Endothelial cell of umbilical vein (primary cell): ENCODE measurements around the gene GGTLC1. TPM values are rescaled to one million over a fixed set of nuclear protein-coding genes. Genes with fewer than 3 reads are reported as not detected.

Experiments
- Bru-seq: library from RNA; stranded (reverse); fragments of 400-500 nt; gene quantifications from one replicate; lab custom pipeline; 2021; lab: Mats Ljungman, UMichigan
- BruChase-seq, 2 experiments: library from RNA; stranded (reverse); fragments of 400-500 nt; gene quantifications; one replicate each; lab custom pipeline; 2021; lab: Mats Ljungman, UMichigan
- BruUV-seq: library from RNA; stranded (reverse); fragments of 400-500 nt; replicated peaks from 2 replicates; lab custom pipeline; 2021; lab: Mats Ljungman, UMichigan
- CTCF ChIA-PET: fragments of 300-600, 350-600 bp; sonication (Branson Sonifier 250); formaldehyde crosslinking; loops from one replicate; lab custom pipeline; 2021; ENCODE audit warnings: antibody characterized with exemption, inconsistent platforms; lab: Charles Lee
- POLR2A ChIA-PET: fragments of 300-600, 350-600 bp; sonication (Branson Sonifier 250); formaldehyde crosslinking; loops from one replicate; lab custom pipeline; 2021; ENCODE audit warnings: antibody characterized with exemption, inconsistent platforms; lab: Charles Lee
- DNase-seq: peaks from one replicate; pipeline ENCODE4 v3.0.0-alpha.2; 2011; ENCODE audit warnings: low read depth, low spot score
- FAIRE-seq: peaks from 2 replicates; lab custom pipeline; 2011; peaks lifted over from hg19 to GRCh38; lab: Jason Lieb, UNC
- H2AFZ ChIP-seq: 2 replicates; pipeline ENCODE4 v1.6.0; 2012; ENCODE audit warnings: low read depth, low read length, control low read depth, inconsistent platforms
- H3K27ac ChIP-seq: 2 replicates; pipeline ENCODE4 v1.5.1; 2011; ENCODE audit warnings: low read depth, mild to moderate bottlenecking, control low read depth, low read length, moderate library complexity; ENCODE audit not compliant: insufficient read depth
- H3K27me3 ChIP-seq, 2 experiments: 2 replicates each; pipeline versions ENCODE4 v1.6.0 to v1.6.1; 2011; ENCODE audit warnings: low read length in 2 of 2, mixed read lengths in 1 of 2; ENCODE audit not compliant: control insufficient read depth in 2 of 2, insufficient read depth in 2 of 2
- H3K36me3 ChIP-seq, 2 experiments: 2 replicates in 1 of 2; 3 replicates in 1 of 2; pipeline ENCODE4 v1.5.1; 2011; ENCODE audit warnings: low read length in 2 of 2, mild to moderate bottlenecking in 1 of 2, moderate library complexity in 1 of 2; ENCODE audit not compliant: control insufficient read depth in 2 of 2, insufficient read depth in 2 of 2; ENCODE audit errors: extremely low read depth in 1 of 2
- H3K4me1 ChIP-seq: 3 replicates; pipeline ENCODE4 v1.5.1; 2011; ENCODE audit warnings: mild to moderate bottlenecking, low read length; ENCODE audit not compliant: control insufficient read depth, insufficient read depth; ENCODE audit errors: extremely low read depth
- H3K4me2 ChIP-seq: 2 replicates; pipeline ENCODE4 v1.6.1; 2011; ENCODE audit warnings: low read length, control low read depth, mixed read lengths; ENCODE audit not compliant: insufficient read depth
- H3K4me3 ChIP-seq, 3 experiments: fragments of 200-600 bp in 1 of 3; sonication (generic), shearing (Covaris generic) in 1 of 3; replicated peaks in 1 of 3; 2 replicates each; pipeline ENCODE4 v1.5.1; 2011 to 2016; ENCODE audit warnings: control low read depth in 3 of 3, low read length in 3 of 3, mild to moderate bottlenecking in 2 of 3, inconsistent platforms in 1 of 3, low read depth in 1 of 3, moderate library complexity in 1 of 3; ENCODE audit not compliant: insufficient read depth in 1 of 3
- H3K79me2 ChIP-seq: 2 replicates; pipeline ENCODE4 v1.6.0; 2012; ENCODE audit warnings: low read length, inconsistent platforms; ENCODE audit not compliant: control insufficient read depth, insufficient read depth
- H3K9ac ChIP-seq: replicated peaks from 2 replicates; pipeline ENCODE3; 2011; ENCODE audit warnings: low read length, control low read depth; ENCODE audit not compliant: insufficient read depth; ENCODE audit errors: extremely low read depth
- H3K9me1 ChIP-seq: replicated peaks from 3 replicates; pipeline ENCODE4 v1.6.0; 2011; ENCODE audit warnings: mild to moderate bottlenecking, low read length; ENCODE audit not compliant: control insufficient read depth, insufficient read depth; ENCODE audit errors: extremely low read depth
- H3K9me3 ChIP-seq: replicated peaks from 2 replicates; pipeline ENCODE4 v1.5.1; 2012; ENCODE audit warnings: low read length, inconsistent platforms; ENCODE audit not compliant: control insufficient read depth, insufficient read depth
- H4K20me1 ChIP-seq: replicated peaks from 2 replicates; pipeline ENCODE3; 2011; ENCODE audit warnings: mild to moderate bottlenecking, low read length; ENCODE audit not compliant: control insufficient read depth, insufficient read depth; ENCODE audit errors: extremely low read depth
- MYC ChIP-seq: IDR thresholded peaks from one replicate; pipeline ENCODE4 v1.6.1; 2011; ENCODE audit warnings: mild to moderate bottlenecking, low read depth, low read length
- POLR2A ChIP-seq: IDR thresholded peaks from 2 replicates; pipeline ENCODE4 v1.6.1; 2012; ENCODE audit warnings: low read depth, mild to moderate bottlenecking, control low read depth, low read length
- POLR2AphosphoS5 ChIP-seq: IDR thresholded peaks from 2 replicates; pipeline ENCODE4 v1.6.1; 2012; ENCODE audit warnings: low read depth, mild to moderate bottlenecking, control low read depth, low read length, moderate library complexity; ENCODE audit not compliant: insufficient read depth
- dilution Hi-C: fragments of 300-500 bp; cut with MboI; formaldehyde crosslinking; loops from one replicate; pipeline ENCODE4 v1.15.0; 2019; ENCODE audit warnings: low sequenced_read_pairs; ENCODE audit not compliant: extremely low pct_ligation_motif_present
- intact Hi-C: fragments of 100-400 bp; cut with micrococcal nuclease; formaldehyde crosslinking; loops from one replicate; pipeline ENCODE4 v1.10.0; 2022
- long read RNA-seq: library from polyadenylated mRNA; stranded (forward); transcript quantifications from one replicate; pipeline ENCODE4 v2.0.0, GENCODE V29; 2021
- polyA minus RNA-seq, 3 experiments: library from RNA; depleted of rRNA, polyadenylated mRNA; stranded (reverse); fragments of >200 nt; gene quantifications; 1 replicate in 1 of 3; 2 replicates in 2 of 3; pipeline ENCODE4 v1.2.3, GENCODE V29; 2011
- polyA plus RNA-seq, 4 experiments: library from polyadenylated mRNA; depleted of rRNA in 3 of 4; stranded (reverse) in 3 of 4; unstranded in 1 of 4; fragments of >200 nt; gene quantifications; 2 replicates each; pipeline versions ENCODE4 v1.2.1 to v1.2.3, GENCODE V29; 2011 to 2012; ENCODE audit warnings: missing spikeins in 1 of 4
- total RNA-seq: library from RNA; stranded (reverse); gene quantifications from 2 replicates; pipeline ENCODE4 v1.2.3, GENCODE V29; 2021

GGTLC1 gene
- total RNA-seq (not detected in 2 replicates), polyA plus RNA-seq (not detected in 2 replicates), polyA minus RNA-seq (not detected in 2 replicates), Bru-seq, nascent RNA (not detected), BruChase-seq, experiment 1, labeled RNA remaining after a 6-hour chase (not detected), BruChase-seq, experiment 2, labeled RNA remaining after a 2-hour chase (not detected)
- not detected in 2 replicates for polyA plus RNA-seq (2011; cell fraction: cytosol; rRNA removed)
- not detected in 2 replicates for polyA plus RNA-seq (2011; cell fraction: nucleus; rRNA removed)
- not detected in 2 replicates for polyA plus RNA-seq (2012)
- polyA minus RNA-seq (2011; cell fraction: cytosol; rRNA and poly(A)+ RNA removed), result not detected
- polyA minus RNA-seq (2011; cell fraction: nucleus; rRNA and poly(A)+ RNA removed), result not detected in 2 replicates
- long read RNA-seq, result 0 reads

GRCh38 chr20:23988561-23988960, at the start of gene GGTLC1:
Gene GGTLC1, minus strand, starts transcription at chr20:23988779. Its CDS starts 2,168 bp downstream, at chr20:23986611.
- no peak within 1 kb of the TSS for H3K4me2 ChIP-seq
- H3K79me2 ChIP-seq, result no peaks in the 10 kb centered on the region
- no peak within 1 kb of the TSS for H3K9ac ChIP-seq
- H3K4me1 ChIP-seq, result no peaks in the 10 kb centered on the region
- no peaks in the 10 kb centered on the region for H3K36me3 ChIP-seq
- FAIRE-seq (no peak), DNase-seq (no peak)
- H3K9me1 ChIP-seq, result no peaks in the 10 kb centered on the region
- dilution Hi-C loops, result no loop called here
- ChIA-PET CTCF (no interaction called here), POLR2A (no interaction called here)
- no peak within 1 kb of the TSS for H2AFZ ChIP-seq
- BruUV-seq, result no TSS peak
- H3K27ac ChIP-seq, result no peak within 1 kb of the TSS
- no peaks in the 10 kb centered on the region for H4K20me1 ChIP-seq
- H3K9me3 ChIP-seq, result no peaks in the 10 kb centered on the region
- no peaks in the 10 kb centered on the region for H3K27me3 ChIP-seq
- intact Hi-C loops, result no loop called here
- no peak for TF ChIP-seq MYC
- no peak within 1 kb of the TSS for H3K4me3 ChIP-seq

GRCh38 chr20:24034820-24035219, 46.2 kb upstream of the GGTLC1 start:
- Histone ChIP-seq H3K4me3 (no peak overlapping the region), H3K9me1 (no peaks in the 10 kb centered on the region), H3K27ac (no peak overlapping the region), H3K4me1 (no peaks in the 10 kb centered on the region), H3K9ac (no peak overlapping the region), H3K9me3 (no peaks in the 10 kb centered on the region), H3K36me3 (no peaks in the 10 kb centered on the region), H3K27me3 (no peaks in the 10 kb centered on the region), H4K20me1 (no peaks in the 10 kb centered on the region), H3K79me2 (no peaks in the 10 kb centered on the region), H3K4me2 (no peak overlapping the region), H2AFZ (no peak overlapping the region)
- ChIA-PET CTCF (interaction anchor here (0.8 to 1.5 kb wide), 2 partner anchors 67 to 126 kb away, joined by 3 read pairs; no protein-coding TSS in a partner anchor), POLR2A (no interaction called here)
- no TSS peak for BruUV-seq
- dilution Hi-C loops, result no loop called here
- FAIRE-seq (no peak), DNase-seq (no peak)
- TF ChIP-seq POLR2AphosphoS5 (no peak), POLR2A (no peak)
- intact Hi-C loops, result no loop called here
